Lower leg skin (tissue), 4 donors: ENCODE results near the gene ATRN. TPM values are rescaled to one million over a fixed set of nuclear protein-coding genes. Genes with fewer than 3 reads are reported as not detected.
"Not testable (repeated sequence)": the region's sequence is repeated elsewhere in the genome, so short reads cannot be mapped to it uniquely, and the experiment has no call there.

Source experiments
- DNase-seq, 2 donors: peaks; one replicate each; pipeline ENCODE4 v3.0.0-alpha.2; 2019; ENCODE audit warnings: low spot score in 2 of 2
- H3K4me3 ChIP-seq: fragments of 200-600 bp; sonication (generic); 2 replicates; pipeline ENCODE4 v1.5.1; 2017; ENCODE audit warnings: mild to moderate bottlenecking, low read depth; ENCODE audit not compliant: poor library complexity, severe bottlenecking
- CTCF ChIP-seq, 3 donors: fragments of 450-650 bp; IDR thresholded peaks; one replicate each; pipeline ENCODE4 v1.5.1; 2016; ENCODE audit warnings: antibody characterized with exemption in 3 of 3, mild to moderate bottlenecking in 3 of 3, moderate library complexity in 2 of 3
- POLR2A ChIP-seq, 2 donors: fragments of 450-650 bp; IDR thresholded peaks; one replicate each; pipeline ENCODE4 v1.6.1; 2016 to 2017; ENCODE audit warnings: antibody characterized with exemption in 2 of 2, mild to moderate bottlenecking in 1 of 2, moderate library complexity in 1 of 2
- WGBS, 2 donors: methylation state at CpG; one replicate each; pipeline ENCODE4 v1.1.5; 2018; 5-methylcytosine and 5-hydroxymethylcytosine counted together
- intact Hi-C: fragments of 100-400 bp; cut with DNase I; formaldehyde crosslinking; loops from one replicate; pipeline ENCODE4 v1.15.0; 2023; ENCODE audit warnings: low total_unique reads
- total RNA-seq, 4 donors: library from RNA; depleted of rRNA; stranded (reverse); fragments of >200 nt; gene quantifications; one replicate each; pipeline ENCODE4 v1.1.0, GENCODE V29; 2016

Gene ATRN
- total RNA-seq, 4 donors from 2014 or later, result 18.2 to 34.6 (median 28.4) TPM

GRCh38 chr20:3606021-3606420 is 135.2 kb downstream of the ATRN start:
- no peak for DNase-seq
- H3K4me3 ChIP-seq, result no peak overlapping the region
- 56 to 60% methylated on average over 3 of the region's 3 CpGs for WGBS, 2 donors
- no peak for TF ChIP-seq CTCF (IDR thresholded peaks at IDR 0.05)
- TF ChIP-seq POLR2A (IDR thresholded peaks at IDR 0.05), result no peak
- intact Hi-C loops, result no loop called here

GRCh38 chr20:3611901-3612300 is 141.1 kb downstream of the ATRN start:
- intact Hi-C loops, result no loop called here
- no peak overlapping the region for H3K4me3 ChIP-seq
- 52 to 60% methylated on average over 1 of the region's 1 CpG for WGBS, 2 donors
- no peak for TF ChIP-seq CTCF (IDR thresholded peaks at IDR 0.05)
- TF ChIP-seq POLR2A (IDR thresholded peaks at IDR 0.05), result no peak
- DNase-seq, result no peak

GRCh38 chr20:3612795-3613572 is 142.2 kb downstream of the ATRN start:
- H3K4me3 ChIP-seq, result no peak overlapping the region
- WGBS, 2 donors, result 76 to 81% methylated on average over 10 of the region's 10 CpGs
- no peak for TF ChIP-seq CTCF (IDR thresholded peaks at IDR 0.05)
- no peak for TF ChIP-seq POLR2A (IDR thresholded peaks at IDR 0.05)
- DNase-seq, result no peak
- intact Hi-C loops, result no loop called here

GRCh38 chr20:3613821-3614440 is 143.1 kb downstream of the ATRN start:
- no peak for DNase-seq
- WGBS, 2 donors, result 60 to 64% methylated on average over 9 of the region's 9 CpGs
- no peak overlapping the region for H3K4me3 ChIP-seq
- TF ChIP-seq CTCF (IDR thresholded peaks at IDR 0.05) (no peak), POLR2A (IDR thresholded peaks at IDR 0.05) (no peak)
- intact Hi-C loops, result no loop called here

GRCh38 chr20:3614466-3614865 is 143.6 kb downstream of the ATRN start:
- TF ChIP-seq CTCF (IDR thresholded peaks at IDR 0.05) (no peak), POLR2A (IDR thresholded peaks at IDR 0.05) (no peak)
- intact Hi-C loops, result no loop called here
- no peak overlapping the region for H3K4me3 ChIP-seq
- 76 to 86% methylated on average over 5 of the region's 5 CpGs for WGBS, 2 donors
- no peak for DNase-seq

- WGBS, 2 donors, result 94 to 95% methylated on average over 13 of the region's 13 CpGs
- H3K4me3 ChIP-seq, DNase-seq, intact Hi-C loops: not testable (repeated sequence)
Observed at GRCh38 chr20:3615171-3615840, 144.5 kb downstream of the ATRN start.
